Body of pancreas (tissue), 4 donors: ENCODE results near the gene KLHL7. TPM values are rescaled to one million over a fixed set of nuclear protein-coding genes. Genes with fewer than 3 reads are reported as not detected.

ENCODE experiments used
- ATAC-seq: fragments of 150-250 bp; one replicate; pipeline ENCODE4 v1.9.1; 2016
- DNase-seq, 4 donors: peaks; one replicate each; pipeline ENCODE4 v3.0.0-alpha.2; 2019
- H3K27ac ChIP-seq, 4 donors: fragments of 200-600 bp; sonication (generic); 1 replicate in 3 of 4; 2 replicates in 1 of 4; pipeline versions ENCODE4 v1.5.1 to v1.6.1; 2016 to 2019; ENCODE audit warnings: mild to moderate bottlenecking in 1 of 4, mixed read lengths in 1 of 4, moderate library complexity in 1 of 4
- H3K27me3 ChIP-seq, 2 donors: fragments of 200-600 bp; sonication (generic); one replicate each; pipeline ENCODE4 v1.6.0; 2016; ENCODE audit warnings: mild to moderate bottlenecking in 1 of 2
- H3K36me3 ChIP-seq, 2 donors: fragments of 200-600 bp; sonication (generic); replicated peaks in 1 of 2; 2 replicates each; pipeline ENCODE4 v1.5.1; 2016; ENCODE audit warnings: low read depth in 2 of 2; ENCODE audit not compliant: insufficient read depth in 1 of 2
- H3K4me1 ChIP-seq: fragments of 200-600 bp; sonication (generic); one replicate; pipeline ENCODE4 v1.6.0; 2016
- H3K4me3 ChIP-seq, 2 donors: fragments of 200-600 bp; sonication (generic); 1 replicate in 1 of 2; 2 replicates in 1 of 2; pipeline ENCODE4 v1.5.1; 2016 to 2019
- H3K9me3 ChIP-seq, 3 donors: fragments of 200-600 bp; sonication (generic); 1 replicate in 2 of 3; 2 replicates in 1 of 3; pipeline ENCODE4 v1.5.1; 2016
- CTCF ChIP-seq, 7 experiments: fragments of 450-650 bp in 4 of 7; fragments of 200-600 bp in 3 of 7; sonication (generic) in 3 of 7; IDR thresholded peaks; one replicate each; pipeline ENCODE4 v1.5.1; 2016 to 2019; ENCODE audit warnings: antibody characterized with exemption in 7 of 7
- POLR2A ChIP-seq, 3 donors: fragments of 450-650 bp; IDR thresholded peaks; one replicate each; pipeline ENCODE4 v1.6.1; 2016; ENCODE audit warnings: antibody characterized with exemption in 3 of 3, mild to moderate bottlenecking in 2 of 3
- WGBS, 2 donors: methylation state at CpG; one replicate each; pipeline ENCODE4 v1.1.5; 2017; 5-methylcytosine and 5-hydroxymethylcytosine counted together
- intact Hi-C: fragments of 100-400 bp; cut with DNase I; formaldehyde crosslinking; loops from one replicate; pipeline ENCODE4 v1.15.1; 2023
- total RNA-seq, 2 donors: library from RNA; depleted of rRNA; stranded (reverse); fragments of >200 nt; gene quantifications; one replicate each; pipeline ENCODE4 v1.1.0, GENCODE V29; 2016

KLHL7 gene
- total RNA-seq, 2 donors from 2014 or later: 18.2 to 65.3 TPM

GRCh38 chr7:23067271-23067670 lies 38.3 kb upstream of the KLHL7 start:
- intact Hi-C loops: no loop called here
- Histone ChIP-seq H3K27ac (no peak overlapping the region), H3K9me3 (no peaks in the 10 kb centered on the region)

GRCh38 chr7:23072048-23072447 lies 33.5 kb upstream of the KLHL7 start:
- no peak for TF ChIP-seq POLR2A (IDR thresholded peaks at IDR 0.05)
- intact Hi-C loops: no loop called here
- ATAC-seq (no peak), DNase-seq (no peak)
- Histone ChIP-seq H3K36me3 (no peaks in the 10 kb centered on the region), H3K27me3 (no peaks in the 10 kb centered on the region), H3K9me3 (no peaks in the 10 kb centered on the region), H3K4me1 (peaks cover 27% of the 10 kb centered on the region), H3K27ac (no peak overlapping the region), H3K4me3 (no peak overlapping the region)

More at GRCh38 chr7:23067271-23067670, 38.3 kb upstream of the KLHL7 start:
- TF ChIP-seq CTCF (IDR thresholded peaks at IDR 0.05) (no peak), POLR2A (IDR thresholded peaks at IDR 0.05) (no peak)
- ATAC-seq: no peak
- Histone ChIP-seq H3K4me3 (no peak overlapping the region), H3K36me3 (no peaks in the 10 kb centered on the region), H3K4me1 (no peaks in the 10 kb centered on the region), H3K27me3 (no peaks in the 10 kb centered on the region)
- no peak for DNase-seq
- 60 to 91% methylated on average over 1 of the region's 1 CpG for WGBS, 2 donors

GRCh38 chr7:23072922-23073321 lies 32.7 kb upstream of the KLHL7 start:
- Histone ChIP-seq H3K4me3 (no peak overlapping the region), H3K9me3 (no peaks in the 10 kb centered on the region), H3K36me3 (no peaks in the 10 kb centered on the region), H3K27ac (no peak overlapping the region), H3K27me3 (no peaks in the 10 kb centered on the region), H3K4me1 (peaks cover 32% of the 10 kb centered on the region)
- intact Hi-C loops: no loop called here
- TF ChIP-seq CTCF (IDR thresholded peaks at IDR 0.05): no peak
- TF ChIP-seq POLR2A (IDR thresholded peaks at IDR 0.05): no peak
- ATAC-seq: no peak
- DNase-seq: no peak
- WGBS, 2 donors: 37 to 49% methylated on average over 2 of the region's 2 CpGs

- intact Hi-C loops: no loop called here
- DNase-seq (no peak), ATAC-seq (peak; percentile 52)
- H3K27ac ChIP-seq: peak overlapping the region in 3 of 4 donors; percentile 1 to 48 (median 17)
- peaks cover 32% of the 10 kb centered on the region for H3K4me1 ChIP-seq
- H3K36me3 ChIP-seq: no peaks in the 10 kb centered on the region
- no peaks in the 10 kb centered on the region for H3K9me3 ChIP-seq
- no peaks in the 10 kb centered on the region for H3K27me3 ChIP-seq
- WGBS, 2 donors: 3 to 13% methylated on average over 2 of the region's 2 CpGs
- TF ChIP-seq POLR2A (IDR thresholded peaks at IDR 0.05) (no peak), CTCF (IDR thresholded peaks at IDR 0.05) (no peak)
- no peak overlapping the region for H3K4me3 ChIP-seq
These were observed 30.9 kb upstream of the KLHL7 start for GRCh38 chr7:23074443-23075261.

- ATAC-seq (no peak), DNase-seq (no peak)
- H3K9me3 ChIP-seq: no peaks in the 10 kb centered on the region
- H3K4me1 ChIP-seq: peaks cover 32% of the 10 kb centered on the region
- TF ChIP-seq POLR2A (IDR thresholded peaks at IDR 0.05): no peak
- no peak for TF ChIP-seq CTCF (IDR thresholded peaks at IDR 0.05)
- no peak overlapping the region for H3K27ac ChIP-seq
- H3K27me3 ChIP-seq: no peaks in the 10 kb centered on the region
- intact Hi-C loops: no loop called here
- no peaks in the 10 kb centered on the region for H3K36me3 ChIP-seq
- WGBS, 2 donors: 26 to 28% methylated on average over 3 of the region's 3 CpGs
- H3K4me3 ChIP-seq: no peak overlapping the region
These were observed 30.0 kb upstream of the KLHL7 start for GRCh38 chr7:23075571-23075970.
